Measurements from ENCODE around the gene PC. TPM values are rescaled to one million over a fixed set of nuclear protein-coding genes. Genes with fewer than 3 reads are reported as not detected.

Gene PC
- total RNA-seq, 4 donors from 2014 or later = 4.7 to 7.0 (median 5.6) TPM

DNA sequence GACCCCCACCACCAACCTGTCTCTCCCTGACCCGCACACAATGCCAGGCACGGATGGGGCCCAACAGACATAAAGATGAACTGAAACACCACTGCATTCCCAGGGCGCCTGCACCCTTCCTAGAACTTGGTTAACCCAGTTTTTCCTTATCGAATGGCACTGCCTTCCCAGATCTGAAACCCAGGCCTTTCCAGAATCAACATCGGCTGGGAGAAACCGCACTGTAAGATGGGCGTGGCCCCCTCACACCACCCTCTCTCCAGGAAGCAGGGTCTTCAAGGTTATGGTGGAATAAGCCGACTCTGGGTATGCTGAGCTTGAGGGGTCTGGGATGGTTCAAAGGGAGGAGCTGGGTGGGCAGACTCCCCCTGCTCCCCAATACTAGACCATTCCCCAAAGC, 78.2 kb downstream of the PC start:
- H3K36me3 ChIP-seq = no peaks in the 10 kb centered on the region
- H3K27ac ChIP-seq = no peak overlapping the region
- H3K4me3 ChIP-seq = no peak overlapping the region
- H3K4me1 ChIP-seq = peaks cover 0 to 31% (median 6%) of the 10 kb centered on the region in 3 donors
- no peak for ATAC-seq
- H3K27me3 ChIP-seq = no peaks in the 10 kb centered on the region
- H3K9me3 ChIP-seq = no peaks in the 10 kb centered on the region
- TF ChIP-seq POLR2A (IDR thresholded peaks at IDR 0.05) (no peak), POLR2AphosphoS5 (IDR thresholded peaks at IDR 0.05) (no peak), EP300 (IDR thresholded peaks at IDR 0.05) (no peak)
- TF ChIP-seq, protein P1, sequence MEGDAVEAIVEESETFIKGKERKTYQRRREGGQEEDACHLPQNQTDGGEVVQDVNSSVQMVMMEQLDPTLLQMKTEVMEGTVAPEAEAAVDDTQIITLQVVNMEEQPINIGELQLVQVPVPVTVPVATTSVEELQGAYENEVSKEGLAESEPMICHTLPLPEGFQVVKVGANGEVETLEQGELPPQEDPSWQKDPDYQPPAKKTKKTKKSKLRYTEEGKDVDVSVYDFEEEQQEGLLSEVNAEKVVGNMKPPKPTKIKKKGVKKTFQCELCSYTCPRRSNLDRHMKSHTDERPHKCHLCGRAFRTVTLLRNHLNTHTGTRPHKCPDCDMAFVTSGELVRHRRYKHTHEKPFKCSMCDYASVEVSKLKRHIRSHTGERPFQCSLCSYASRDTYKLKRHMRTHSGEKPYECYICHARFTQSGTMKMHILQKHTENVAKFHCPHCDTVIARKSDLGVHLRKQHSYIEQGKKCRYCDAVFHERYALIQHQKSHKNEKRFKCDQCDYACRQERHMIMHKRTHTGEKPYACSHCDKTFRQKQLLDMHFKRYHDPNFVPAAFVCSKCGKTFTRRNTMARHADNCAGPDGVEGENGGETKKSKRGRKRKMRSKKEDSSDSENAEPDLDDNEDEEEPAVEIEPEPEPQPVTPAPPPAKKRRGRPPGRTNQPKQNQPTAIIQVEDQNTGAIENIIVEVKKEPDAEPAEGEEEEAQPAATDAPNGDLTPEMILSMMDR (IDR thresholded peaks at IDR 0.05) = no peak
- WGBS, 2 donors (ENCODE audit: low coverage in 1 of 2) = 96 to 98% methylated on average over 4 to 5 of the region's 8 CpGs

DNA sequence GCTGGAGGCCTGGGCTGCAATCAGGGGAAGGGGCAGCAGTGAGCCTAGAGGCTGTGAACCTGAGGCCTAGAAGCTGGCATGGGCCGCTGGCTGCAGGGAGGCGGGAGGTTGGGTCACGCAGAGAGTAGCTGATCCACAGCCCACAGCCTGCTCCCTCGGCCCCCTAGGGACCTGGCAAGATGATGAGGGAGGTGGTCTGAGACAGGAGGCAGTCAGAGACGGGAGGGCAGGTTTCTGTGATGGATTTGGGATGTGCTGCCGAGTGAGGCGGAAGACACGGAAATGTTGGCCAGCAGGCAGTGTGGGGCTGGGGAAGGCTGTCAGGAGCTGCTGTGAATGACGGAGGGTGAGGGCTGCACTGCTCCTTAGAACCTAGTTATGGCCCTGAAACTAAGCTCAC, 78.6 kb downstream of the PC start:
- WGBS, 2 donors (ENCODE audit: low coverage in 1 of 2) = 100% methylated on average over 2 of the region's 9 CpGs; no CpG with 5 or more reads in 1 of the 2 donors
- Histone ChIP-seq H3K4me3 (no peak overlapping the region), H3K36me3 (no peaks in the 10 kb centered on the region), H3K9me3 (no peaks in the 10 kb centered on the region), H3K4me1 (peaks cover 0 to 31% (median 6%) of the 10 kb centered on the region in 3 donors), H3K27me3 (no peaks in the 10 kb centered on the region), H3K27ac (no peak overlapping the region)
- no peak for TF ChIP-seq POLR2A (IDR thresholded peaks at IDR 0.05)
- TF ChIP-seq, protein P1 (IDR thresholded peaks at IDR 0.05) = no peak
- no peak for TF ChIP-seq POLR2AphosphoS5 (IDR thresholded peaks at IDR 0.05)
- no peak for TF ChIP-seq EP300 (IDR thresholded peaks at IDR 0.05)
- no peak for ATAC-seq

DNA sequence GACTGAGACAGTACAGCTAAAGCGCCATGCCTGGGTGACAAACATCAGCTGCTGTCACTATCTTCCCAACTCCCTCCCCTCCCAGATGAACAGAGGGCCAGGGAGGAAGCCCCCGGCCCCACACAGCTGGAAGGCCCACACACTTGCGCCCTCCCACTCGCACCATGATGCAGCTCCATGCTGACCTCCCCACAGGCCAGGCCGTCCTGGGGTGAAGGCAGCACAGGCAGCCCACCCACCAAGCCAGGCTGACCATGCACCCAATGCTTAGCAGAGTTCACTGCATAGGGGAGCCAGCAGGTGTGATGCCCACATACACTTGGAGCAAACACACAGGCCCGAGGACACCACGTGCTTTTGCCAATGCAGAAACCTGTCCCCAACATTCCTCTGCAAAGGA, 79.2 kb downstream of the PC start:
- Histone ChIP-seq H3K27ac (no peak overlapping the region), H3K27me3 (no peaks in the 10 kb centered on the region), H3K9me3 (no peaks in the 10 kb centered on the region), H3K4me1 (peaks cover 0 to 31% (median 6%) of the 10 kb centered on the region in 3 donors), H3K36me3 (no peaks in the 10 kb centered on the region), H3K4me3 (no peak overlapping the region)
- no peak for ATAC-seq
- whole genome bisulfite sequencing, 2 donors (ENCODE audit: low coverage in 1 of 2) = 100% methylated on average over 1 of the region's 7 CpGs; no CpG with 5 or more reads in 1 of the 2 donors
- TF ChIP-seq, protein P1 (IDR thresholded peaks at IDR 0.05) = no peak
- TF ChIP-seq POLR2A (IDR thresholded peaks at IDR 0.05) = no peak
- no peak for TF ChIP-seq POLR2AphosphoS5 (IDR thresholded peaks at IDR 0.05)
- no peak for TF ChIP-seq EP300 (IDR thresholded peaks at IDR 0.05)

DNA sequence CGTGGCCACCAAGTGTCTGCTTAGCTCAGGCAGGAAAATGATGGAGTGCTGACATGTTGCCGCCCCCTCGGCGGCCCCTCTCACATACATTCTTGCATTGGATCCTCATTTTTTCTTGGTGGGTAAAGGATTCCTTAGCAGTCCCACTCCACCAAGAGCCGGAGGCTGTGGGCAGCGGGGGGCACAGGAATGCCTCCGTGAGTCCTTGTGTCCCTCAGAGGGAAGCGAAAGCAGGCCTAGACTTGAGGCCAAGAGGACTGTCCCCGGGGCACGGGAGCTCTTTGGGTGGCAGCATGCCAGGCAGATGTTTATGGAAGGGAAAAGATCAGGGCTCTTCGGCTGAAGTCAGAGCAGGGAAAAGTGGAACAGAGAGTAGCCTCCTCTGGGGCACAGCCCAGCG, 79.7 kb downstream of the PC start:
- Histone ChIP-seq H3K4me1 (peaks cover 0 to 28% (median 6%) of the 10 kb centered on the region in 3 donors), H3K4me3 (no peak overlapping the region), H3K27ac (no peak overlapping the region), H3K36me3 (no peaks in the 10 kb centered on the region), H3K27me3 (no peaks in the 10 kb centered on the region), H3K9me3 (no peaks in the 10 kb centered on the region)
- WGBS, 2 donors (ENCODE audit: low coverage in 1 of 2) = 38% methylated on average over 5 of the region's 12 CpGs; no CpG with 5 or more reads in 1 of the 2 donors
- TF ChIP-seq POLR2AphosphoS5 (IDR thresholded peaks at IDR 0.05) = no peak
- TF ChIP-seq, protein P1 (IDR thresholded peaks at IDR 0.05) = no peak
- no peak for TF ChIP-seq POLR2A (IDR thresholded peaks at IDR 0.05)
- no peak for TF ChIP-seq EP300 (IDR thresholded peaks at IDR 0.05)
- ATAC-seq = no peak

DNA sequence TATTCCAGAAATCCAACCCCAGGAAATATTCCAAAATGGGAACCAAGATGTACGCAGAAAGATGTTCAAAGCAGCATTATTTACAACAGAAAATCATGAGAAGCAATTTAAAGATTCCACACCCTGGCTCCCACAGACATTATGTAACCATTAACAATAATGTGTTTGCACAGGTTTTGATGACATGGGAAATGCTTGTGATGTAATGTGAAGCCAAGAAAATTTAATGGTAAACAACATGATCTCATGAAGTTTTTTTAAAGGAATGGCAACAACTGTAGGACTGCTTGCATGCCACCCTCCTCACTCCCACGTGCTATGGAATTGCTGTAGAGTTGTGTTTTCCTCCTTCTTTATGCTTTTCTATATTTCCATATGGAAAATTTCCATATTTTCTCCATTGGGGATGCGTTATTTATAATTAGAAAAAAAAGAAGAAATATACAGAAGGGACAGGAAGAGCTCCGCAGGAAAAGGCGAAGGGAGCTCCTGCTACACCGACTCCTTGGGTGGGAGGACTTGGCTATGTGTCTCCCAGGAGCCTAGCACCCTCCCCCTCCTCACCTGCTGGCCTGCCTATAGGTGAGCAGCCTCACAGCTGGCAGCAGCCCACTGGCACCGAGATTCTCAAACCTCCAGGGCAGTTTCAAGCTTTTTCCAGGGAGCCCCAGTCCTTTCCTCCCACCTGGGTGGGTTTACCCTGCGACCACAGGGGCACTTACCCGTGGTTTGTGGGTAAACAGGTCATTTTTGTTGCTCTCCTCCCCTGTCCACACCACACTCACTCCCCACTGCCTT, 80.4 kb downstream of the PC start:
- H3K27me3 ChIP-seq = no peaks in the 10 kb centered on the region
- H3K27ac ChIP-seq = no peak overlapping the region
- peaks cover 0 to 21% (median 3%) of the 10 kb centered on the region in 3 donors for H3K4me1 ChIP-seq
- ATAC-seq = no peak
- TF ChIP-seq POLR2AphosphoS5 (IDR thresholded peaks at IDR 0.05) (no peak), POLR2A (IDR thresholded peaks at IDR 0.05) (no peak), EP300 (IDR thresholded peaks at IDR 0.05) (no peak)
- TF ChIP-seq, protein P1 (IDR thresholded peaks at IDR 0.05) = no peak
- no peaks in the 10 kb centered on the region for H3K9me3 ChIP-seq
- 80 to 88% methylated on average over 8 to 9 of the region's 9 CpGs for WGBS, 2 donors (ENCODE audit: low coverage in 1 of 2)
- no peak overlapping the region for H3K4me3 ChIP-seq
- H3K36me3 ChIP-seq = no peaks in the 10 kb centered on the region
